ENCODE measurements around the gene ATXN1.
"Not testable (repeated sequence)": the region's sequence is repeated elsewhere in the genome, so short reads cannot be mapped to it uniquely, and the experiment has no call there.

Gene ATXN1

GRCh38 chr6:16785496-16785895, 24.2 kb upstream of the ATXN1 start:
- Histone ChIP-seq H3K36me3 (no peaks in the 10 kb centered on the region), H3K4me3 (no peak overlapping the region), H3K27me3 (no peaks in the 10 kb centered on the region), H3K27ac (no peak overlapping the region), H3K9me3 (no peaks in the 10 kb centered on the region), H3K4me1 (peaks cover 0 to 10% (median 9%) of the 10 kb centered on the region in 4 donors)
- intact Hi-C loops (cut with DNase I; ENCODE audit: low total_unique reads) = loop anchor here (10.0 kb wide), 1 partner anchor 179 kb away; no protein-coding TSS in a partner anchor
- no peak for TF ChIP-seq CTCF (IDR thresholded peaks at IDR 0.05)
- no peak for DNase-seq

GRCh38 chr6:16784957-16785356, 23.7 kb upstream of the ATXN1 start:
- H3K36me3 ChIP-seq, H3K4me3 ChIP-seq, H3K27ac ChIP-seq, H3K9me3 ChIP-seq, H3K27me3 ChIP-seq, DNase-seq: not testable (repeated sequence)
- H3K4me1 ChIP-seq = peaks cover 0 to 10% (median 9%) of the 10 kb centered on the region in 4 donors
- intact Hi-C loops (cut with DNase I; ENCODE audit: low total_unique reads) = loop anchor here (10.0 kb wide), 1 partner anchor 180 kb away; no protein-coding TSS in a partner anchor

- Histone ChIP-seq H3K36me3 (no peaks in the 10 kb centered on the region), H3K9me3 (no peaks in the 10 kb centered on the region), H3K27ac (no peak overlapping the region), H3K27me3 (no peaks in the 10 kb centered on the region), H3K4me1 (peaks cover 0 to 10% (median 9%) of the 10 kb centered on the region in 4 donors), H3K4me3 (no peak overlapping the region)
- intact Hi-C loops (cut with DNase I; ENCODE audit: low total_unique reads) = loop anchor here (10.0 kb wide), 1 partner anchor 181 kb away; no protein-coding TSS in a partner anchor
- no peak for DNase-seq
- TF ChIP-seq CTCF (IDR thresholded peaks at IDR 0.05) = no peak
Observed at GRCh38 chr6:16783952-16784565, 22.8 kb upstream of the ATXN1 start.

DNA sequence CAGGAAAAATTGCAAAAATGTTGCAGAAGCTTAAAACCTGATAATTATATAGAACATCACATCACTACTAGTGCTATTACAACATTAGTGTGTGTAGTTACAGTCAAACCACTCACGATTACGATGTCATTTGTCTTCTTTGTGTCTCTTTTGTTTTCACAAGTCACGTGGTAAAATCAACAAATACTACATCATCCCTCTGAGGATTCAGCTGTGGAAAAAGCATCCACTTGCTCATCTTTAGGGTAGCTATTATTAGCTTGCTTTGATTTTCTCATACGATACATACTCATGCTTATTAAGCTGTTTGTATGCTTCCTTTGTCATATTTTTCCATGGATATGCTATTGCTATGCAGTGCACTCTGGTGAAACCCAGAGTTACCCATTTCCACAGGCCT, 22.2 kb upstream of the ATXN1 start:
- H3K27ac ChIP-seq = no peak overlapping the region
- H3K9me3 ChIP-seq = no peaks in the 10 kb centered on the region
- DNase-seq = no peak
- H3K4me3 ChIP-seq = no peak overlapping the region
- no peaks in the 10 kb centered on the region for H3K27me3 ChIP-seq
- intact Hi-C loops (cut with DNase I; ENCODE audit: low total_unique reads) = loop anchor here (10.0 kb wide), 1 partner anchor 181 kb away; no protein-coding TSS in a partner anchor
- TF ChIP-seq CTCF (IDR thresholded peaks at IDR 0.05) = no peak
- H3K4me1 ChIP-seq = peaks cover 0 to 10% (median 9%) of the 10 kb centered on the region in 4 donors
- H3K36me3 ChIP-seq = no peaks in the 10 kb centered on the region

DNA sequence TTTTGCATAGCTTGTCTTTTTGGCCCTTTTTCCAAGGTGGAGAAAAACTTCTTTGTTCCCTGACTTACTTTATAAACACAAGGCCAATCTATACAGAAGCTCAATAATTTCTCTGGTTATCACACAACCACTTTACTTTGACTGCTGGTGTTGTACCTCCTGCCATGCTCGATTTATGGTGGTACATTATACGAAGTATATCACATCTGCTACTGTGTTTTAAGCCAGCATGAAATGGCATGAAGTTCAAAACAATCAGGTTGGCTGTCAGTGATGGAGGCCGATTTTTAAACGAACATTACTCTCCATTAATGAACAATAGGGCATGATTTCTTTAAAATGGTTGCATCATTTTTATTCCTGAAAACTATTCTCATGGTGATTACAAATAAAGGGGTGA, 21.0 kb upstream of the ATXN1 start:
- H3K4me1 ChIP-seq = peaks cover 0 to 10% (median 9%) of the 10 kb centered on the region in 4 donors
- H3K9me3 ChIP-seq = no peaks in the 10 kb centered on the region
- H3K27me3 ChIP-seq = no peaks in the 10 kb centered on the region
- no peak overlapping the region for H3K4me3 ChIP-seq
- TF ChIP-seq CTCF (IDR thresholded peaks at IDR 0.05) = no peak
- intact Hi-C loops (cut with DNase I; ENCODE audit: low total_unique reads) = loop anchor here (10.0 kb wide), 1 partner anchor 183 kb away; no protein-coding TSS in a partner anchor
- no peak for DNase-seq
- H3K27ac ChIP-seq = no peak overlapping the region
- H3K36me3 ChIP-seq = no peaks in the 10 kb centered on the region

- DNase-seq = no peak
- TF ChIP-seq CTCF (IDR thresholded peaks at IDR 0.05) = no peak
- Histone ChIP-seq H3K36me3 (no peaks in the 10 kb centered on the region), H3K4me1 (peaks cover 0 to 12% (median 10%) of the 10 kb centered on the region in 4 donors), H3K27ac (no peak overlapping the region), H3K4me3 (no peak overlapping the region), H3K27me3 (no peaks in the 10 kb centered on the region), H3K9me3 (no peaks in the 10 kb centered on the region)
- intact Hi-C loops (cut with DNase I; ENCODE audit: low total_unique reads) = loop anchor here (10.0 kb wide), 1 partner anchor 183 kb away; no protein-coding TSS in a partner anchor
Observed at GRCh38 chr6:16781348-16782169, 20.3 kb upstream of the ATXN1 start.

Data from tibial artery (tissue), 4 donors.